Suppressor macrophage treated with lipopolysaccharide for 4 hours (primary cell): ENCODE data around the gene IL22RA1.

ENCODE experiments used
- DNase-seq: peaks from one replicate; pipeline ENCODE4 v3.0.0-alpha.2; 2020

IL22RA1 gene

GRCh38 chr1:24070821-24071393 is 72.0 kb downstream of the IL22RA1 start:
- DNase-seq, result peak; percentile 81

- no peak for DNase-seq
Observed at GRCh38 chr1:24069817-24070216, 73.1 kb downstream of the IL22RA1 start.
